Muscle of leg (tissue), 11 donors: ENCODE measurements around the gene SLX4IP. TPM values are rescaled to one million over a fixed set of nuclear protein-coding genes. Genes with fewer than 3 reads are reported as not detected.

ENCODE experiments used
- DNase-seq: peaks from one replicate; pipeline ENCODE4 v3.0.0; 2013
- H3K27ac ChIP-seq: one replicate; pipeline ENCODE4 v1.5.1; 2013; ENCODE audit warnings: mild to moderate bottlenecking, low read length, control low read depth
- H3K27me3 ChIP-seq: one replicate; pipeline ENCODE4 v1.6.1; 2013; ENCODE audit warnings: low read length; ENCODE audit not compliant: control insufficient read depth, insufficient read depth
- H3K36me3 ChIP-seq: one replicate; pipeline ENCODE4 v1.6.1; 2013; ENCODE audit warnings: low read length; ENCODE audit not compliant: control insufficient read depth, insufficient read depth
- H3K4me1 ChIP-seq: one replicate; pipeline ENCODE4 v1.6.1; 2013; ENCODE audit warnings: low read length; ENCODE audit not compliant: control insufficient read depth, insufficient read depth
- H3K4me3 ChIP-seq: one replicate; pipeline ENCODE4 v1.5.1; 2013; ENCODE audit warnings: low read length, control low read depth
- H3K9me3 ChIP-seq: replicated peaks from 2 replicates; pipeline ENCODE4 v1.6.1; 2013; ENCODE audit warnings: low read depth, low read length; ENCODE audit not compliant: control insufficient read depth
- WGBS: methylation state at CpG from one replicate; pipeline ENCODE4 v1.1.5; 2013; ENCODE audit warnings: missing lambda C conversion rate; ENCODE audit not compliant: insufficient coverage; 5-methylcytosine and 5-hydroxymethylcytosine counted together
- polyA plus RNA-seq, 8 donors: library from polyadenylated mRNA; unstranded; fragments of 120-200 nt; gene quantifications; one replicate each; pipeline versions ENCODE4 v1.2.1 to v1.2.3, GENCODE V29; 2013; ENCODE audit warnings: inconsistent platforms in 1 of 8, low replicate concordance in 1 of 8; ENCODE audit not compliant: insufficient read length in 8 of 8, insufficient read depth in 1 of 8
- total RNA-seq: library from RNA; stranded (reverse); fragments of 120-200 nt; gene quantifications from one replicate; pipeline ENCODE4 v1.2.4, GENCODE V29; 2013

SLX4IP gene
- total and polyA plus RNA-seq, 9 donors, result 3.3 to 5.0 (median 4.4) TPM

DNA sequence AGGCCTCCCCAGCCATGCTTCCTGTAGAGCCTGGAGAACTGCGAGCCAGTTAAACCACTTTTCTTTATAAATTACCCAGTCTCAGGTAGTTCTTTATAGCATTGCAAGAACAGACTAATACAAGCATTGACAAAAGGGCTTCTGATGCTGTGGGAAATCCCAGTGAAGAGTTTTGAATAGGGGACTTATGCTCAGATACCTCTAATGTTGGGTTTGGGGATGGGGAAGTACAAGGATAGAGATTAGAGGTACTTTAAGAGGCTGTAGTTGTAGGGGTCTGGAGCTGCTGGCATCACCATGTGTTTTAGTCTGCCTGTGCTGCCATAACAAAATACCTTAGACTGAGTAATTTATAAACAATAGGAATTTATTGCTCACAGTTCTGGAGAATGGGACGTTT, 8.8 kb downstream of the SLX4IP start:
- Histone ChIP-seq H3K4me3 (no peak overlapping the region), H3K4me1 (no peaks in the 10 kb centered on the region), H3K27me3 (no peaks in the 10 kb centered on the region), H3K27ac (no peak overlapping the region), H3K9me3 (no peaks in the 10 kb centered on the region), H3K36me3 (no peaks in the 10 kb centered on the region)
- DNase-seq, result no peak
- no CpG with 5 or more reads among the region's 2 CpGs for WGBS

DNA sequence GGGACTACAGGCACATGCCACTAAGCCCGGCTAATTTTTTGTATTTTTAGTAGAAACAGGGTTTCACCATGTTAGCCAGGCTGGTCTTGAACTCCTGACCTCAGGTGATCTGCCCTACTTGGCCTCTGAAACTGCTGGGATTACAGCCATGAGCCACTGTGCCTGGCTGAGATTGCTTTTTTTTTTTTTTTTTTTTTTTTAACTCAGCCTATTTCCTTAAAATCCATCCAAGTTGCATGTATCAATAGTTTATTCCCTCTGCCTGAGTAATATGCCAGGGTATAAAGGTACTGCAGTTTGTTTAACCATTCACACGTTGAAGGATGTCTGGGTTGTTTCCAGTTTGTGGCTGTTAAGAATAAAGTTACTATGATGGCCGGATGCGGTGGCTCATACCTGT, 10.7 kb downstream of the SLX4IP start:
- no peaks in the 10 kb centered on the region for H3K9me3 ChIP-seq
- H3K4me1 ChIP-seq, result no peaks in the 10 kb centered on the region
- H3K27me3 ChIP-seq, result no peaks in the 10 kb centered on the region
- no peak overlapping the region for H3K4me3 ChIP-seq
- no peak overlapping the region for H3K27ac ChIP-seq
- H3K36me3 ChIP-seq, result no peaks in the 10 kb centered on the region
- WGBS, result 88% methylated on average over 2 of the region's 4 CpGs
- no peak for DNase-seq

DNA sequence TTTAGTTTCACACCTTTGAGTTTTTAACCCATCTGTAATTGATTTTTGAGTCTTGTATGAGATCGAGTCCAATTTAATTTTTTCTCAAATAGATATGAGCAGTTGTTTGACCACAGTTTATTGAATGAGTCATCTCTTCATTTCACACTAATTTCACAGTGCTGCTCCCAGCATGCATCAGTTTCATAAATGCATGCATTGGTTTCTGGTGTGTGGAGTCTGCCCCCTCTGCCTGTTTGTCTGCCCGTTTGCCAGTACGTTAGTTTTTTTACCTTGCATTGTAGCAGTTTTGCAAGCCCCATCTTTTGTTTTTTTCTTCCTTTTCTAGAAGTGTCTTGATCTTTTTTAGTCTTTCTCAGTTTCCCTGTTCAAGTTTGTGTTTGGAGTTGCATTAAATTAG, 11.9 kb downstream of the SLX4IP start:
- no peaks in the 10 kb centered on the region for H3K27me3 ChIP-seq
- no peaks in the 10 kb centered on the region for H3K9me3 ChIP-seq
- DNase-seq, result peak; percentile 59
- H3K4me1 ChIP-seq, result no peaks in the 10 kb centered on the region
- no peak overlapping the region for H3K27ac ChIP-seq
- no peak overlapping the region for H3K4me3 ChIP-seq
- WGBS, result no CpG with 5 or more reads among the region's 3 CpGs
- H3K36me3 ChIP-seq, result no peaks in the 10 kb centered on the region

DNA sequence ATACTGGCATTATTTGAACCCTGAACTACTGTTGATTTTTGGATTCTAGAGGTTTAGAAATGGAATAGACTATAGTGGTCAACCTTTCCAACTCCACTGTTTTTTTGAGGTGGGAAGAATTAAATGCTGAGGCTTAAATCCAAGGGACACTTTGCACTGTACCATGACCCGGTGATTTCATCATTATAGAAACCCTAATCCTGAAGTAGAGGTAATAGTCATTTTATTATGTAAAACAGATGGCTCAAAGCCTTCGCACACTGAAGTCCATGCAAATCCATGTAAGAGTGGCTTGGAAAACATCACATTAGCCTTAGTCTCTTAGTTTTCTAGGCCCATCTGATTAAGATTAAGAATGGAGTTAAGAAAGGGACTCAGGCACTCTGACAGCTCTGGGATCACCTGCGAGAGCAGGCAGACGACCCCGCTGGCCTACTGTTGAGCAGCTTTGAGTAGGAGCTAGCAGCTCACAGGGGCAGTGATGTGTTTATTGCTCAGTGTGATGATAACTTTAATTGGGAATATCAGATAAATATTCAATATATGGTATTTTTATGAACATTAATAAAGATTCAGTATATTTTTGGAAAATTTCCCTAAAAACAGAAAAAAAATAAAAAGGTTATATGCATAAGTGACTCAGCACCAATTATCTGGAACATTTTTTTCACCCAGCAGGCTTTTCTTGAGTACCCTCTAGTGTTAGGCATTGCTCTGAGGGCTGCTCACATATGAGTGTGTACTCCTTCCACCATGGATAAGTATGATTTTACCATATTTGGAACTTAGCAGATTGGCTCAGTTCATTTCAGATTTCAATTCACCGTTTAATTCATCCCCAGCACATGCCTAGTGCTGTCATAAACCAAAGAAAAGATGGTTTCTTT, 13.4 kb downstream of the SLX4IP start:
- WGBS, result 94% methylated on average over 3 of the region's 6 CpGs
- no peak overlapping the region for H3K4me3 ChIP-seq
- H3K27me3 ChIP-seq, result no peaks in the 10 kb centered on the region

DNA sequence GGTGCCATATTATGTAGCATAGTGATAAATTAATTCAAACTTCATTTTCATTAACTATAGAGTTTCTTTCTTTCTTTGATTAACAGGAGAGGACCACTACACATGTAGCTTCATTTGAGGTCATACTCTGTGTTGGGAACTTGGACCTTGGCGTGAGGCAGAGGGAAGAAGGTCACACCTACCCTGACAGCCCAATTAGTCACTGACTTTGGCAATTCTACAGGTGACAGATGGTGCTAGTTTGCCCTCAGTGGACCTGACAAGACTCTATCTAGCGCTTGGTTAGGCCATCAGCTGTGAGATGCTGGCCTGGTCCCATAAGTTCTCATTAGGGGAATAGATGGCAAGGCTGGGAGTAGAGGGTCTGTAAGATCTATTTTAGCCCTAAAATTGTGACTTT, 14.2 kb downstream of the SLX4IP start:
- Histone ChIP-seq H3K27me3 (no peaks in the 10 kb centered on the region), H3K27ac (no peak overlapping the region), H3K4me3 (no peak overlapping the region), H3K9me3 (no peaks in the 10 kb centered on the region), H3K36me3 (no peaks in the 10 kb centered on the region), H3K4me1 (no peaks in the 10 kb centered on the region)
- WGBS, result 92% methylated on average over 2 of the region's 2 CpGs
- DNase-seq, result no peak

More for the DNA sequence above, 13.4 kb downstream of the SLX4IP start:
- Histone ChIP-seq H3K9me3 (no peaks in the 10 kb centered on the region), H3K4me1 (no peaks in the 10 kb centered on the region), H3K36me3 (no peaks in the 10 kb centered on the region), H3K27ac (no peak overlapping the region)
- DNase-seq, result no peak

DNA sequence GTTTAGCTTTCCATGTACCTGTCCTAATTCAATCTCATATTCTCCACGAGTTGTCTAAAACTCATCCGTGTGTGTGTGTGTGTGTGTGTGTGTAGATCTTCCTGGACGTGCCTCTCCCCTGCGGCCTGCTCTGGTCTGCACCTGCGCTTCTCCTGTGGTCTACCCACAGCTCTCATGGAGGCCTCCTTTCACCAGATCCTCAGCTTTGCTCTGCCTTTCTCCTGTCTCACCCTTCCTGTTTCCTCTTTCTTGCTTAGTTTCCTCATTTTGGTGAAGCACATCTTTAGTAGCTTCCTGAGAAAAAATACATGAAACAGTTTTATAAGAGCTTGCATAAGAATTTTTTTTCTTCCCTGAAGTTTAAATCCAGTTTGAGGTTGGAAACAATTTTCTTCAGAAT, 18.1 kb downstream of the SLX4IP start:
- no peaks in the 10 kb centered on the region for H3K27me3 ChIP-seq
- H3K27ac ChIP-seq, result no peak overlapping the region
- no peaks in the 10 kb centered on the region for H3K4me1 ChIP-seq
- no peaks in the 10 kb centered on the region for H3K36me3 ChIP-seq
- no peaks in the 10 kb centered on the region for H3K9me3 ChIP-seq
- H3K4me3 ChIP-seq, result no peak overlapping the region
- WGBS, result 60% methylated on average over 2 of the region's 5 CpGs
- DNase-seq, result peak; percentile 58

DNA sequence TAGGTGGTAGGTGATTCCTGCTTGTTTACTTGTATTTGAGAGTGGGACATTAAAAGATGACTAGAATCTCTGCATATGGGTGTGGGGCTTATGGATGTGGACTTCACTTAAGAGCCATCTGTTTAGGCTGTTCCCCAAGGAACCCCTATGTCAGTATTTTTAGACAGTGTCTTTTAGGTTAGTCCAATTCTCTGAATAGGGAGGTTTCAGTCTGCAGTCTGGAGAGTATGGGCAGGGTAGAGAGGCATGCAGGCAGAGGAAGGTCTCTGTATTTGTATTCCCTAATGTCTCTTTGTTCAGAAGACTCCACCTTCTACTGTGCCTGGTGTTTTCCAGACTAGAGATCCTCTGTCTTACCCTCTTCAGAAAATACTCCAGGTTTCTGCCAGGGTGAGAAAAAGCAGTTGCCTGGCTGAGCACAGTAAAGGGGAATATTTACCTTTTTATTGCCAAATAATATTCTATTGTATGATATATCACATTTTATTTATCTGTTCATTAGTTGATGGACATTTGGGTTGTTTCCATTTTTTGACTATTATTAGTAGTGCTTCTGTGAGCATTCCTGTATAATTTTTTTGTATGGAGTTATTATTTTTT, 19.1 kb downstream of the SLX4IP start:
- Histone ChIP-seq H3K4me3 (no peak overlapping the region), H3K27me3 (no peaks in the 10 kb centered on the region), H3K9me3 (no peaks in the 10 kb centered on the region), H3K4me1 (no peaks in the 10 kb centered on the region), H3K27ac (no peak overlapping the region), H3K36me3 (no peaks in the 10 kb centered on the region)
- DNase-seq, result no peak

DNA sequence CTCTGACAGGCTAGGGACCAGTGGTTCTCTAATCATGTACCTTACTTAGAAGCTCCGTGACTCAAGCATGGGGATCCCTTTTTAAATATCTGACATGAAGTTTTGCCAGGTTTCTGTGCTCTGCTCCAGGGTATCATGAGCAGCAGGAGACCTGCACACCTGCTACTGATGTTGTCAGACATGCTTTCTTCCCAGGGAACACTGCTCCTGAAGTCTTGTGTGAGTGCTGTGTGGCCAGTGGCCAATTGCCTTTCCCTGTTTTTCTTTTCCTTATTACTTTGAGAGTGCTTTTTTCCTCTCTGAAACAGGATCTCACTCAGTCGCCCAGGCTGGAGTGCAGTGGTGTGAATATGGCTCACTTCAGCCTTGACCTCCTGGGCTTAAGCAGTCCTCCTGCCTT, 26.4 kb downstream of the SLX4IP start:
- no peaks in the 10 kb centered on the region for H3K27me3 ChIP-seq
- no peak overlapping the region for H3K27ac ChIP-seq
- H3K4me1 ChIP-seq, result peaks cover 10% of the 10 kb centered on the region

DNA sequence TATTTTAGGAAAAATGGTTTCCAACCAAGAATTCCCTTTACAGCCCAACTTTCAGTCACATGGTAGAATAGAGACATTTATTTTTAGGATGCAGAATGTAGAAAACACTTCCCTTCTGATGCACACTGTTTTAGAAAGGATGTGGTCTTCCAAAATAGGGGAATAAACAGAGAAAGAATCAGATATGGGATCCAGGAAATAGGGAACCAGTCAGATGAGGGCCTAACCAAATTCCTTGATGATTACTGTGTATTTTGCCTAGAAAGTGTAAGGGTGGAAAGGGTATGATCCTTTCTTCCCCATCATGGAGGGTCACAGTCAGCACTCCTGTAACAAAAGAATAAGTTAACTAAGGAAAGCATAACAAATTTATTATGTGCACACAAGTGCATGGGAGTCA, 27.4 kb downstream of the SLX4IP start:
- Histone ChIP-seq H3K36me3 (no peaks in the 10 kb centered on the region), H3K4me3 (no peak overlapping the region), H3K9me3 (no peaks in the 10 kb centered on the region), H3K27me3 (no peaks in the 10 kb centered on the region), H3K4me1 (peaks cover 10% of the 10 kb centered on the region), H3K27ac (no peak overlapping the region)
- no peak for DNase-seq

More for the DNA sequence above, 26.4 kb downstream of the SLX4IP start:
- Histone ChIP-seq H3K4me3 (no peak overlapping the region), H3K36me3 (no peaks in the 10 kb centered on the region), H3K9me3 (no peaks in the 10 kb centered on the region)
- DNase-seq, result no peak
- 100% methylated on average over 1 of the region's 2 CpGs for WGBS

DNA sequence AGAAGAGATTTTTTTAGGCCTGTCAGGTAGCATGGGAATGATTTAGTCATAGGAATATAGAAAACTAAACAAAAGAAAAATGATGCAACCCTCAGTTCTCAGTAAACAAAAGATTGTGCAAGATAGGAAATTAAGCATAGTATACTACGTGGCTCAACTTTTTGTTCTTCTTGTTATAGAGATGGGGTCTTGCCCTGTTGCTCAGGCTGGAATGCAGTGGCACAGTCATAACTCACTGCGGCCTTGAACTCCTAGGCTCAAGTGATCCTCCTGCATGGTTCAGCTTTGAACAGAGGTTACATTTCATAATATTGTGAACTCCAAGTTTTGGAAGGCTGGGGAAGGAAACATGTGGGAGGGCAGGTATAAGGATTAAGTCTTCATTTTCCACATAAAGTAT, 28.5 kb downstream of the SLX4IP start:
- no peaks in the 10 kb centered on the region for H3K36me3 ChIP-seq
- no CpG with 5 or more reads among the region's 2 CpGs for WGBS
- no peaks in the 10 kb centered on the region for H3K27me3 ChIP-seq
- DNase-seq, result no peak
- H3K27ac ChIP-seq, result no peak overlapping the region
- peaks cover 16% of the 10 kb centered on the region for H3K4me1 ChIP-seq
- H3K9me3 ChIP-seq, result no peaks in the 10 kb centered on the region
- H3K4me3 ChIP-seq, result no peak overlapping the region
